Measurements from ENCODE around the gene SYNM.

- TF ChIP-seq CTCF (conservative IDR thresholded peaks at IDR 0.05; ENCODE audit: low read depth, low read length) (no peak), EZH2 (IDR thresholded peaks at IDR 0.05; ENCODE audit: borderline replicate concordance, low read depth, low read length, poor library complexity, severe bottlenecking) (no peak)
Observed at GRCh38 chr15:99167640-99168039, 62.8 kb downstream of the SYNM start.

Data from A673 (cell line).